Transverse colon (tissue), 4 donors: ENCODE measurements around the gene CARHSP1.

ENCODE experiments used
- CTCF ChIP-seq, 5 experiments: fragments of 200-600 bp in 3 of 5; fragments of 450-650 bp in 2 of 5; sonication (generic) in 3 of 5; IDR thresholded peaks; 1 replicate in 2 of 5; 2 replicates in 3 of 5; pipeline ENCODE4 v1.5.1; 2016 to 2017; ENCODE audit warnings: antibody characterized with exemption in 5 of 5, inconsistent platforms in 3 of 5, mild to moderate bottlenecking in 2 of 5, moderate library complexity in 1 of 5
- EP300 ChIP-seq: sonication (generic); formaldehyde crosslinking; IDR thresholded peaks from one replicate; pipeline ENCODE4 v1.6.1; 2017; ENCODE audit warnings: antibody characterized with exemption, low read depth
- POLR2A ChIP-seq: fragments of 450-650 bp; IDR thresholded peaks from one replicate; pipeline ENCODE4 v1.6.1; 2016; ENCODE audit warnings: antibody characterized with exemption, mild to moderate bottlenecking, moderate library complexity
- POLR2AphosphoS5 ChIP-seq, 3 donors: sonication (generic); formaldehyde crosslinking; IDR thresholded peaks; one replicate each; pipeline ENCODE4 v1.6.1; 2016; ENCODE audit warnings: antibody characterized with exemption in 3 of 3

- TF ChIP-seq CTCF (IDR thresholded peaks at IDR 0.05), result no peak
- no peak for TF ChIP-seq POLR2A
- TF ChIP-seq POLR2AphosphoS5 (IDR thresholded peaks at IDR 0.05), result no peak
- TF ChIP-seq EP300, result no peak
Observed at GRCh38 chr16:8916541-8917225, 47.9 kb upstream of the CARHSP1 start.
